Hypothalamus (tissue), 51 donors: ENCODE results near the gene PES1.
"Not testable (repeated sequence)": the region's sequence is repeated elsewhere in the genome, so short reads cannot be mapped to it uniquely, and the experiment has no call there.

Source experiments
- DNase-seq, 51 donors: peaks; one replicate each; lab custom pipeline; 2025; lab: John Stamatoyannopoulos, UW

PES1 gene

DNA sequence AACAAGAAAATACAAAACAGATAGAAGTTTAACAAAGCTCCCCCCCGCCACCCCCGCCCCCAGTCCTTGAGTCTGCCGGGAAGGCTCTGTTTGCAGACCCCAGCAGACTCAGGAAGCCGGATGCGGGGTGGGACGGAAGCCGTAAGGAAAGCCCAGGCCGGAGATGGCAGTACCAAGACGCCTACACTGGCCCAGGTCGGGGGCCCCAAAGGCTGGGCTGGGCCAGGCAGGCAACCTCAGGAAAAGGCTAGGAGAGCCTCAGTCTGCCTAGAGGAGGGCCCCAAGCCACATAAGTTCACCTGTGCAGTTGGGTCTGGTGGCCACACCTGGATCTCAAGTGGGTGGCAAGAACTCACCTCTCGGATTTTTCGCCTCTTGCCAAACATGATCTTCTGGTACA is 13.2 kb downstream of the PES1 start:
- no peak for DNase-seq

DNA sequence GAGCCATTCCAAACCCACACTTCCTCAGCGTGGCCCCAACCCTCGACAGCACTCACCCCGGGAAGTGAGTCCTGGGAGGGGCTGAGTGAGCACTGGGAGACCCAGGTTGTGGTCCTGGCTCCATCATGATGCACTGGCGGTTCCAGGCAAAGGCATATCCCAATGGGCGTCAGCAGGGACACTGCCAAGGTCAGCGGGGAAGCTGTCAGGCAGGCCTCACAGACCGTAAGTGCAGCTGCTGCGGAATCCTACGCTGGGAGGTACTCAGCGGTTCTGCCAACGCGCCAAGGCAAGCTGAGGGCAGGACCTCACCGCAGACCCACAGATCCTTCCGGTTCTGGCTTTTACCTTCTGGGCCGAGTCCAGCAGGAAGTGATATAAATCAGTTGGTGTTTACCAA is 15.9 kb downstream of the PES1 start:
- no peak for DNase-seq

DNA sequence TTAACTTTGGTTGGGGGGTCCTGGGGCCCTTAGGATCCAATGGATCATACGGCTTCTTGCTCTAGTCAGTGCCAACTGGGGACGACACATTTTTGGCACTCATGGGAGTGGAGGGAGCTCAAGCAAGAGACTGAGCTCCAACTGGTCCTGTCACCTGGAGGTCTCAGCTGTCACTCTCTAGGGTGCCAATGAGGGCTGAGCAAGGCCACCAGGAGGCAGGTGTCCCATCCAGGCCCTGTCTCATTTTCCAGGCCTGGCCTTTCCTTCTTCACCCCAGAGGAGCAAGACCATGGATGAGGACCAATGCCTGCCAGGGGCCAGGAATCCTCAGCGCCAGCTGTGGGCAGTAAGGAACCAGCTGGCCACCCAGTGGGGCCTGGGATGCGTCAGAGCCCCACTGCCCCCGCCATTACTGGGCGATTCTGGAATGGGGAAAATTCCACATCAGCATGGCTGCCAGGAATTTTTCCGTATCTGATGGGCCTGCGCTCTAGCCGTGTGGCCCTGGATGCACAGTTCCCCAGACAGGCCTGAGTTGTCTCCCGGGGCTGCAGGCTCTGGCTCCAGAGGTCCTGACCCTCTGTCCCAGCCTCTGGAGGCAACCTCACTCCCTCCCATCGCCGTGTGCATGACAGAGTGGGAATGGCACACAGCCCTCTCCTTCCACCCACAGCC is 16.6 kb downstream of the PES1 start:
- peak in 35 of 51 donors; percentile 22 to 86 (median 50) for DNase-seq

DNA sequence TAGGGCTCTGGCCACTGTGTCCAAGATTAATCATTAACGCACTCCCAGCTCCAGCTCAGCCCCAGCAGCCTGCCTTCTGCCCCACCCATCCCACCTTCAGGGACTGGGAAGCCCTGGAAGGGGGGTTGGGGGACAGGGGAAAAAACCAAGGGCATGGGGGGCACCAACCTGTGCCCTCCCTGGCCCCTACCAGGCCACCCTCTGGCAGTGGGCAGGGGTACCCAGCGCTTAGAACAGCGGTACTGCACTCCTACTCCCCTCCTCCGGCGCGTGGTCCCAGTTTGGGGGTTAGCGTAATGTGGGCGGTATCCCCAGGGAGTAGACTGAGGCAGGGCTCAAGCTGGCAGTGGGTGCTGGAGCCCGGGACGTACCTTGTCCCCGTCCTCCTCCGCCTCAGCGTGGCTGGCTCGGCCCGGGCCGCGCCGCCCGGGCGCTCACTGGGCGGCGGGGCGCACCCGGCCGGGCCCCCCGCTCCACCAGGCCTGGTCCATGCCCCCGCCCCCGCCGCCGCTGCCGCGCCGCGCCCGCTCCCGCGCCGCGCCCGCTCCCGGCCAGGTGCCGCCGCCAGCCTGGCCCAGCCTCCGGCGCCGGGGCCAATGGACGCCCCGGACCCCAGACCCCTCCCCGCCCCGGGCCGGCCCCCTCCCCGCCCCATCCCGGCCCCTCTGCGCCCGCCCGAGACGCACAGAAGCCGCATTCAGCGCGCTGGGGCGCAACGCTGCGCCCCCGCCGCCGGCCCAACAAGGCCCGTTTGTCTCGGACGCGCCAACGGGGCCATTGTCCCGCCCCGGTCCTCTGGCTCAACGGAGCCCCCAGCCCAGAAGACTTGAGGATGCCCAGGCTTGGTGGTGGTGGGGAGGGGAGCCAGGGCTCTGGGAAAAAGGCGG is 17.4 kb downstream of the PES1 start, which contains the start of gene GAL3ST1:
Gene GAL3ST1 (minus strand): TSS at position 571 of the 887 bp plus-strand sequence. CDS start 17,273 bp downstream, outside the sequence.
- peak in 47 of 51 donors; percentile 20 to 93 (median 74) for DNase-seq

DNA sequence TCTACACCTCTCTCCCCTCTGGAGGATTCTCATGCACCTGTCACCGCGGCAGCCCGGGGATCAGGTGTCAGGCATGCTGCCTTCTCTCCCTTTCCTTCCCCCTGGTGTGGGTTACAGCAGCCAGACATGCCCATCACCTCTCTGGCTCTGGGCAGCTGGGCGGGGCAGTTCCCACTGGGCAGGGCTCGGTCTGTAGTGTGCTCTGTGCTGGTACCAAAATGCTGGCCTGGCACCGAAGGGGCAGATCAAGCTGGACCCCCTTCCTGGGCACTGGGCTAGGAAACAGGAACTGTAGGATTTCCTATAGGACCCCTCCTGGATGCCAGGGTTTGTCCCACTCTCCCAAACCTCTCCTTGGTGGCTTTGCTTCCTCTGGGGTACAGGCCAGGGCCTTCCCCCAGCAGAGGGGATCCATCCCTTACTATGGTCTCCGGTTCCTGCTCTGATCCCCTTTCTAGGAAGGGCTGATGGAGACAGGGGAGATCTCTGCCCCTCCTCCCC is 18.1 kb downstream of the PES1 start:
- peak in 9 of 51 donors; percentile 7 to 36 (median 25) for DNase-seq

DNA sequence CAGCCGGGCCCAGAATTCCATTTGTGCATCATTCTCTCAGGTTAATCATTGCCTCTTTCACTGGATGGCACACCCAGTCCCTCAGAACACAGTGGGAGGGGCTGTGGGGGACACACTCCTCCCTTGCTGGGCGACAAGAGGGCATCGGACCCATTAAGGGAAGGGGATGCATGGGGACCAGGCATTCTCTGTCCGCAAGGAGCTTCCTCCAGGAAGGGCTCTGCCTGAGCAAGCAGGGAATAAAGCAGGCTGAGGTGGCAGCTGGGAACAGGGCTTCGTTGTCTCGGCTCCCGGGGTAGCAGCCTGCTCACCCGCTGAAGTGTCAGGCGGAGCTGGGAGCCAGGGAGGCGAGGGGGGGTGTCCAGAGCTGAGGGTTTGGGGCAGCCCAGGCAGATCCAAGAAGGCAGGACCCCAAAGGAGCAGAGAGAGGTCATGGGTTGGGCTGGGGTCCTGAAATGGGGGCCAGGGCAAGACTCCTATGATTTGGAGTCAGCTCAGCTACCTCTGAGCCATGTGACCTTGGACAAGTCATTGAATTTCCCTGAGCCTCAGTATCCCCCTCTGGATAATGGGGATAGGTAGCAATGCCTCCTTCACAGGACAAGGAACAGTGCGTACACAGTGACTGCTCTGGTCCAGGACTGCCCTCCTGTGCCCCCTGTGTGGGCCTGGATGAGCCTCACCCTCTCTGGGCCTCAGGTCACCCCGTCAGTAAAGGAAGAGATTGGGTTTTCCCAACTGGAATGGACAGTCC is 18.7 kb downstream of the PES1 start:
- peak in 42 of 51 donors; percentile 7 to 79 (median 43) for DNase-seq

DNA sequence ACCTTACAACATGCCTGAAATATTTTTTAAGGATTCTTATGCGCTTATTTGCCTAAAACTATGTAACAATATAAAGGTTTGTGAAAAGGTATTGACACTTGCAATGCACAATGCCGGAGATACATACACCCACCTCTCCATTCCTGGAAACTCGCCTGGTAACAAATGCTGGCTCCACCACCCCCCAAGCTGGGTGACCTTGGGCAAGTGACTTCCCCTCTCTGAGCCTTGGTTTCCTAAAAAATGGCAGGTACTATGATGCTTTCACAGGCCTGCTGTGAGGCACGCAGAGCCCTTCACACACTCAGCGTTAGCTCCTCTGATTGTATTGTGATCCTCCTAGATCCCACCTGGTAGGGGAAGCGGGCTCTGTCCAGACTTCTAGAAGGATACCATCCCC is 19.5 kb downstream of the PES1 start:
- peak in 1 of 51 donors; percentile 19 for DNase-seq

DNA sequence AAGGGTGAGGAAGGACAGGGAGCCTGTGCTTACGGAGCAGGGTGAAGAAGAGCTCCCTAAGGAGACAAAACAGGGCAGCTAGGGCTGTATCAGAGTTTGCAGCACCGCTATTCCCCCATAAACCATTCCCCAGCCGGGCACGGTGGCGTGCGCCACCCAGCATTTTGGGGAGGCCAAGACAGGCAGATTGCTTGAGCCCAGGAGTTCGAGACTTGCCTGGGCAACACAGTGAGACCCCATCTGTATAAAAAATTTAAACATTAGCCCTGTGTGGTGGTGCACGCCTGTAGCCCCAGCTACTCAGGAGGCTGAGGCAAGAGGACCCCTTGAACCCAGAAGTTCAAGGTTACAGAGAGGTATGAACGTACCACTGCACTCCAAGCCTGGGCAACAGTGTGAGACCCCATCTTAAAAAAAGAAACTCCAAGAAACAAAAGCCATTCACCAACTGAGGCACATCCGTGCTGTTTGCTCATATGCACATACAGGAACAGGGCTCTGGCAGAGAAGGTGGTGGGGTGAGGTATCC is 22.0 kb downstream of the PES1 start:
- DNase-seq: no peak

DNA sequence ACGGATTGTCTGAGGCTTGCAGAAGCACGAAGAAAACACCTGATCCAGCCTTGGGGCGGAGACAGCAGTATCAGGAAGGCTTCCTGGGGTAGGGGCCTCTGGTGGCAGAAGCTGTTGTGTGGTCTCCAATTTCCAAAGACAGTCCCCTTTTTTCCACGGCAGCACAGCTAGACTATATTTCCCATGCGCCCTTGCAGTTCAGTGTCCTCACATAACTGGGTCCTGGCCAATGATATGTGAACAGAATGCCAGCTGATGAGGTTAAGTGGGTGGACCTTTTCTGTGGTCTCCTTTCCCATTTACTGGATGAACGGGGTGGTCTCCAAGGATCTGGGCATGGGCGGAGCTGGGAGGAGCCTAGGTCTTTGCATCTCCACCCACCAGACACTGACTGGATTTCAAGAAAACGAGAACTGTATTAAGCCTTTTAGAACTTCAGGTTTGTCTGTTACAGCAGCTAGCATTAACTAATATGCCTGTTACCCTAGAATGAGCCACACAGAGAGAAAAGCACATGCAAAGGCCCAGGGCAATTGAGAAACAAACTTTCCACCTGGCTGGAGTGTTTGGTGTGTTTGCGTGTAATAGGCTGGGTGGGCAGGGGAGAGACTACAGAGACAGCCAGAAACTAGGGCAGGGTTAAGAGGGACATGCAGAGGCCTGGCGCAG is 23.4 kb downstream of the PES1 start:
- no peak for DNase-seq

DNA sequence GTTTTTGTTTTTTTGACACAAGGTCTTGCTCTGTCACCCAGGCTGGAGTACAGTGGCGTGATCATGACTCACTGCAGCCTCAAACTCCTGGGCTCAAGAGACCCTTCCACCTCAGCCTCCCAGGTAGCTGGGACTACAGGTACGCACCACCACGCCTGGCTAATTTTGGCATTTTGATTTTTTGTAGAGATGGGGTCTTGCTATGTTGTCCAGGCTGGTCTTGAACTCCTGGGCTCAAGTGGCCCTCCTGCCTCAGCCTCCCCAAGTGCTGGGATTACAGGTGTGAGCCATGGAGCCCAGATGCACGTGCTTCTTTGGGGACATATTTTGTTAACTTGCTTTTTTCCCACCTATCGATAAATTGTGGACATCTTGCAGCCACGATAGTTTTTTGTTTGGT is 24.4 kb downstream of the PES1 start:
- DNase-seq: not testable (repeated sequence)

DNA sequence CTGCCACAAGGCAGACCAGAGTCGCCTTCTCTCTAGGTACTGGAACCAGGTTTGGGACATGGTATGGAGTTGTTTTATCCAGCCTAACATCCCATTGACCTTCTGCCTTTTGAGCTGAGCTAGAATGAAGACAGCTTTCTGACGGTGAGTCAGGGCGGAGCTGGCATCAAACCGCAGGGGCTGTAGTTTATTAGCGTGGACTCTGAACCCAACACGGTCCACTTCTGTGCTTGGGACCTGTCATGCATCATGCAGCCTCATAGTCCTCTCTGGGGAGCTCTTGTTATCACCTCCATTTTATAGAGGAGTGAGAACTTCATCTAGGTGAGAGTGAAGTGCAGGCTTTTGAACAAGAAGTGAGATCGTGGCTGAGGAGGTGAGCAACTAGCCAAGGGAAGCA is 25.6 kb downstream of the PES1 start:
- no peak for DNase-seq

DNA sequence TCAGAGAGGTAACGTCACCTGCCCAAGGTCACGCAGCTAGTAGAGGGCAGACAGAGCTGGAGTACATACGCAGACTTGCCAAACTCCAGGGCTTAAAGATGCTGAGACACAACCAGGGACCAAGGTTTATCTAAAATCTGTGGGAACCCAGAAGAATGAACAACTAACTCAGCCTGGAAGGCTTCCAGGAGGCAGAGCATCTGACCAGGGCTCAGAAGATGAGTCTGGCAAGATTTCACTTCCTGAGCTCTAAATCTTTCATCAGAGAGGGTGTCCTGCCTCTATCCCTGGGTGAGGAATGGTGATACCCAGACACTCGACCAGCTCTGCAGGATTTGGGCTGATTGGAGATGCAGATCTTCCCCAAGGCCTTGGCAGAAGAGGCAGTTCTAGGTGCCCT is 26.4 kb downstream of the PES1 start:
- DNase-seq: peak in 3 of 51 donors; percentile 8 to 16 (median 10)

DNA sequence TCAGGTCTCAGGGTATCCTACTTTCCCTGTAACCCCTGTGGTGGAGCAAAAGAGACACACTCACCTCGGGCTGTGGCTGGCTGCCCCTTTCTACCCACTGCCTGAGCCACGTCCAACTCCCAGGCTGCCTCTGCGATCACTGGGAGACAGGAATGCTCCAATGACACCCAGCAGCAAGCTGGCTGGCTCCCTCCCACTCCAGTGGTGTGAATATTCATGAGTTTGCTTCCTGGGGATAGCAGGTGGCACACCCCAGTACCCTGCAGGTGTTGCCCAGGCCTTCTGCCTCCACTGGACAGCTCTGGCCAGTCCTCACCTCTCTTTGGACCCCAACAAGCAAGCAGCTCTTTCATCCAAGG is 27.0 kb downstream of the PES1 start:
- peak in 5 of 51 donors; percentile 8 to 26 (median 14) for DNase-seq

DNA sequence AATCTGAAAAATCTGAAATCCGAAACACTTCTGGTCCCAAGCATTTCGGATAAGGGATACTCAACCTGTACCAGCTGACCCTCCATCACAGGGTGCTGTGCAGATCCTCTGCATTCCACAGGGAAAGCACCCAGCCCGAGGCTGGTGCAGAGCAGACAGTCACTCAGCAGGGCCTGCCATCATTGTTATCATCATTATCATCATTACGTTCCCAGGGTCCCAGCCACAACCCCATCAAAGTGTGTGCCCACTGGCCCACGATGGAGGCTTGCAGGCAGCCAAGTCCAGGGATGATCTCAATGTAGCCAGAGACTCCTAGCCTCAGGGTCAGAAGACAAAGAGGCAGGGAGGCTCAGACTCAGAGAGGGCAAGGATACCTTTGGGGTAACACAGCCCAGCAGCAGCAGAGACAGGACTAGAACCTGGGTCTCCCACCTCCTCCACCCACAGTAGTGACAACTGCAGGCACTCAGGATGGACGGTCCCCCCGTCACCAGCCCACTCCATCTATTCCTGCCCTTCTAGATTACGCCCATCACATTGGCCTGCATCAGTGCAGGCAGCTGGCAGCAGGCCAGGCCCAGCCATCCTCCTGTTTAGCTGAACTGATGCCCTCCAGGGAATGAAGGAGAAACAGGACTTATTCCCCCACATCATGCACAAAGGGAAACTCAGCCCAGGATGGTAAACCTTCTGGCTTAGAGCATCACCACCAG is 27.5 kb downstream of the PES1 start:
- peak in 6 of 51 donors; percentile 8 to 29 (median 20) for DNase-seq

DNA sequence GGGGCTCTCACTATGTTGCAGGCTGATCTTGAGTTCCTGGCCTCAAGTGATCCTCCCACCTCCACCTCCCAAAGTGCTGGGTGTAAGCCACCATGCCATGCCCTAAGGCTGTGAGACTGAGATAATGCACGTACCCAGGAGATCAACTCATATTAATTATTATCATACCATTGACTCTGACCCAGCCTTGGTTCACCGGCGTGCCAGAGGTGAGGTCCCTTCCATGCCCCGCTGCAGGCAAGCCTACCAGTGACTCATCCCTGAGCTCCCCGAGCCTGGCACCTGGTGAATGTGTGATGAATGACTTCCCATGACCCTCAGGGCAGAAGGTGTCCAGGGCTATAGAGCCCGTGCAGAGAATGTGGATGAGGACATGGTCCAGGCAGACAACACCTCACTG is 29.3 kb downstream of the PES1 start:
- DNase-seq: no peak

DNA sequence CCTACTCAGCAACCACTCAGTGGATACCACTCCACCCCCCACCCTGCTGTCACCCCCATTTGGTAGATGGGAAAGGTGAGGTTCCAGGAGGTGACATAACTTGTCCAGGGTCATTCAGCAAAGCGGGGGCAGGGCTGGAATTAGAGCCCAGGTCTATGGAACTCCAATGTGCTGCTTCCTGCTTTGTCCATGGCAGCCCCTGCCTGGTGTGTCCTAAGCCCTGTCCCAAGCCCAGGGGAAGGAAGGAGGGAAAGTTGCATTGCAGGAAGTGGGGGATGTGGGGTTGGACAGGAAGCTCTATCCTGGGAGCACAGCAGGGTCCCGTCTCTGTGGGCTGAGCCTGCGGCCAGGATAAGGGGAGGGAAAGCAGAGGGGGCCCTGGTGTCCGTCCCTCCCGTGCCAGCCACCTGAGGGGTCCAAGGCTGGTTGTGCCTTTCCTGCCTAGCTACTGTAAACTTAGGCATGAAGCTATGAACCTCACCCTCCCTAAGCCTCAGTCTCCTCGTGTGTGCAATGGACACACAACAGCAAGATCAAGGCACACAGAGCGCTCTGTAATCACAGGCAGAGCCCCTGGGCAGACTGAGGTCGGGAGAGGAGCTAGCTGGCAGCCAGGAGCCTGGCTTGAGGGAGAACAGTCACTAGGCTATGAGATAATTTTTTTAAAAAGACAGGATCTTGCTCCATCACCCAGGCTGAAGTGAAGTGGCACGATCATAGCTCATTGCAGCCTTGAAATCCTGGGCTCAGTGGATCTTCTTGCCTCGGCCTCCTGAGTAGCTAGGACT is 30.1 kb downstream of the PES1 start:
- no peak for DNase-seq

DNA sequence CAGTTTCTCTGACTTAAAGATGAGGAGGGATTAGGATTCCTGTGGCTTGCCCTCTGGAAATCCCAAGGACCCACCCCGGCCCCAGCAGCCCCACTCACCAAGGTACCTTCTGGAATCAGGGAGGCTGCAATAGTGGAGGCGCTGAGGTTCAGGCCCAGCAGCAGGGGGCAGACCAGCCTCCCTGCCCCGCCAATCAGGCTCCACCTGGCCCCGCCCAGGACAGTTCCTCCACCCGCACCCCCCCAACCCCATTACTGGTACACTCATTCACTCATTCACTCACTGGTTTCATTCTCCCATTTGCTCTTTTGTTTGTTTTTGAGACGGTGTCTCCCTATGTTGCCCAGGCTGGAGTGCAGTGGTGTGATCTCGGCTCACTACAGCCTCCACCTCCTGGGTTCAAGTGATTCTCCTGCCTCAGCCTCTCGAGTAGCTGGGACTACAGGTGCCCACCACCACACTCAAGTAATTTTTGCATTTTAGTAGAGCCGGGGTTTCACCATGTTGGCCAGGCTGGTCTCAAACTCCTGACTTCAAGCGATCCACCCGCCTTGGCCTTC is 31.0 kb downstream of the PES1 start:
- not testable (repeated sequence) for DNase-seq

DNA sequence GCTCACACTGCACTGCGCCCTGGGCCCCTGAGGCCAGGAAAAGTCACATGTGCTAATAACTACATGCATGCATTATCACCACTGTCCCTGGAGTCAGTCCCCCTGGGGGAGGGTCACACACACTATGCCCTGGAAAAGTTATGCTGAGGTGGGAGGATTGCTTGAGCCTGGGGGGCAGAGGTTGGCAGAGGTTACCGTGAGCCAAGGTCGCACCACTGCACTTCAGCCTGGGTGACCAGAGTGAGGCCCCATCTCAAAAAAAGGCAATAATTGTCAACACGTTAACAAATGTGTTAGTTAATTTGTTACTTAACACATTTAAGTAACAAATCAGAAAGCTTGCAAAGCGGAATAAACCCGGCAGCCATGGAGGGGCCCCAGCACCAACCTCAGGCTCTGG is 31.8 kb downstream of the PES1 start:
- DNase-seq: no peak
